ENCODE results near the gene LDB2. TPM values are rescaled to one million over a fixed set of nuclear protein-coding genes. Genes with fewer than 3 reads are reported as not detected.

LDB2 gene
- total and polyA plus RNA-seq, 2 of the 8 experiments (the other 6 are each of a cell fraction or from before 2014, with no cell fraction given) = 57.0 to 140 TPM

- DNase-seq (ENCODE audit: low read depth in 1 of 2, low spot score in 2 of 2) (no peak), FAIRE-seq (no peak)
- Histone ChIP-seq H2BK5ac (ENCODE audit: low read depth, low read length) (no peak overlapping the region), H4K91ac (replicated peaks; ENCODE audit: insufficient read length, low read length) (no peak overlapping the region), H3K79me1 (ENCODE audit: low read depth, low read length) (no peaks in the 10 kb centered on the region), H3K56ac (replicated peaks; ENCODE audit: insufficient read length, low read depth, low read length) (no peak overlapping the region), H3K14ac (ENCODE audit: insufficient read length) (no peak overlapping the region), H3K18ac (ENCODE audit: extremely low read depth, low read length) (no peak overlapping the region), H3K9ac (replicated peaks in 1 of 4; ENCODE audit: extremely low read depth in 1 of 4, low read depth in 3 of 4, low read length in 3 of 4) (no peak overlapping the region), H3K23me2 (ENCODE audit: low read depth, low read length) (no peaks in the 10 kb centered on the region; the same call in 1 of the 2 replicates), H2BK20ac (ENCODE audit: low read length) (no peak overlapping the region), H2BK15ac (ENCODE audit: low read length) (no peak overlapping the region), H3K4ac (replicated peaks; ENCODE audit: insufficient read length, low read depth, low read length) (no peak overlapping the region), H3K79me2 (ENCODE audit: control insufficient read depth in 1 of 2, insufficient read depth in 2 of 2, low read length in 2 of 2) (no peaks in the 10 kb centered on the region), H2BK12ac (ENCODE audit: low read depth, low read length) (no peak overlapping the region), H3K9me3 (ENCODE audit: insufficient read depth in 2 of 2, low read depth in 1 of 2, low read length in 1 of 2) (no peaks in the 10 kb centered on the region), H4K5ac (ENCODE audit: insufficient read length, low read depth, low read length) (no peak overlapping the region), H2AK5ac (ENCODE audit: low read depth, low read length) (no peak overlapping the region), H3K4me1 (replicated peaks in 1 of 4; ENCODE audit: control insufficient read depth in 3 of 4, insufficient read depth in 4 of 4, low read length in 3 of 4) (no peaks in the 10 kb centered on the region), H2AFZ (ENCODE audit: low read length) (no peak overlapping the region), H3K4me2 (ENCODE audit: insufficient read depth in 1 of 2, low read depth in 2 of 2, low read length in 2 of 2) (no peak overlapping the region), H3K36me3 (ENCODE audit: control insufficient read depth in 2 of 4, insufficient read depth in 4 of 4, low read length in 3 of 4) (no peaks in the 10 kb centered on the region), H2BK120ac (replicated peaks; ENCODE audit: low read depth, low read length) (no peak overlapping the region), H3K27ac (ENCODE audit: low read depth, low read length) (no peak overlapping the region), H4K20me1 (replicated peaks in 1 of 2; ENCODE audit: control insufficient read depth in 1 of 2, insufficient read depth in 2 of 2, low read length in 2 of 2) (peaks cover 0 to 2% of the 10 kb centered on the region in 2 experiments), H3K23ac (ENCODE audit: insufficient read length) (no peak overlapping the region), H3K27me3 (replicated peaks in 1 of 4; ENCODE audit: control insufficient read depth in 3 of 4, extremely low read depth in 1 of 4, insufficient read depth in 3 of 4, low read length in 3 of 4) (no peaks in the 10 kb centered on the region), H4K8ac (ENCODE audit: extremely low read depth, insufficient read depth, low read length) (no peak overlapping the region), H3K4me3 (ENCODE audit: extremely low read depth in 1 of 4, insufficient read depth in 2 of 4, low read depth in 3 of 4, low read length in 4 of 4) (no peak overlapping the region)
- 89% methylated on average over 4 of the region's 4 CpGs; no CpG with 5 or more reads in 1 of the 2 experiments for WGBS, 2 experiments (ENCODE audit: extremely low coverage in 1 of 2, insufficient coverage in 1 of 2, insufficient read length in 1 of 2, insufficient replicate concordance in 2 of 2, low coverage in 1 of 2, low lambda C conversion rate in 2 of 2, missing lambda C conversion rate in 1 of 2)
- ChIA-PET CTCF (ENCODE audit: partially characterized antibody) (interaction anchor here (1.0 to 1.6 kb wide), 2 partner anchors 9 to 32 kb away, joined by 3 to 11 read pairs; no protein-coding TSS in a partner anchor), POLR2A (ENCODE audit: partially characterized antibody) (no interaction called here)
Measured at GRCh38 chr4:16573206-16573605, 325.2 kb downstream of the LDB2 start.

Measured in H1 (cell line).